ENCODE data around the gene PHF24.

PHF24 gene

DNA sequence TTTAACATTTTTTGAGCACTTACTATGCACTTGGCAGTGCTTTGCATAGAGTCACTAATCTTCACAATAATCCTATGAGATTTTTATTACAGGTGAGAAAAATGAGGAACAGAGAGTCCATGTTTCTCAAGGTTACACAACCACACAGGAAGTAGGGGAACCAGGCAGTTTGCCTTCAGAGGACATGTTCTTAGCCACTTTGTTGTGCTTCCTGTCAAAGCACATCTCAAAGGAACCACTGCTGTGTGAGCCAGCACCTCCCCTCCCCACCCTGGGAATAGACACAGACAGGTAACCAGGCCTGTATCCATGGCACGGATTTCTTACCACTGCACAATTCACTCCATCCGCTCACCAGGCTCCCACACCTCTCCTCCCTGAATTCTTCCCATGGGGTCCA is 25.1 kb downstream of the PHF24 start:
- DNase-seq (ENCODE audit: low read depth) = no peak

DNA sequence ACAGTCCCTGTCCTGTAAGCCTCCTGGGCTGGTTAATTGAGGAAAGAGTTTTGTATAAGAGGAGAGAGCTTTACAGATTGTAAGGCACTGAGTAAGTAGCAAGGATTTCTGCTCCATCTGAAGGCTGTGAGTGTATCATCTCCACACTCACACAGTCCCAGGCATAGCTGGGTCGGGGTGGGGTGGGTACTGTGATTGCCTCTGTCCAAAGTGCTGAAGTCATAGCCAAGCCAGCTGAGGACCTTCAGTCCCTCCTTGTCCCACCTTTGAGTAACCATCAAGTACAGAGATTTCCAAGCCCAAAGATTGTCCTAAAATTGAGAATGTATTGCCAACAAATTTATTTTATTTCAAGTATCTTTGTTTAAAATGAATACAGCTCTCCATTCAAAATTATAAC is 26.0 kb downstream of the PHF24 start:
- no peak for DNase-seq (ENCODE audit: low read depth)

DNA sequence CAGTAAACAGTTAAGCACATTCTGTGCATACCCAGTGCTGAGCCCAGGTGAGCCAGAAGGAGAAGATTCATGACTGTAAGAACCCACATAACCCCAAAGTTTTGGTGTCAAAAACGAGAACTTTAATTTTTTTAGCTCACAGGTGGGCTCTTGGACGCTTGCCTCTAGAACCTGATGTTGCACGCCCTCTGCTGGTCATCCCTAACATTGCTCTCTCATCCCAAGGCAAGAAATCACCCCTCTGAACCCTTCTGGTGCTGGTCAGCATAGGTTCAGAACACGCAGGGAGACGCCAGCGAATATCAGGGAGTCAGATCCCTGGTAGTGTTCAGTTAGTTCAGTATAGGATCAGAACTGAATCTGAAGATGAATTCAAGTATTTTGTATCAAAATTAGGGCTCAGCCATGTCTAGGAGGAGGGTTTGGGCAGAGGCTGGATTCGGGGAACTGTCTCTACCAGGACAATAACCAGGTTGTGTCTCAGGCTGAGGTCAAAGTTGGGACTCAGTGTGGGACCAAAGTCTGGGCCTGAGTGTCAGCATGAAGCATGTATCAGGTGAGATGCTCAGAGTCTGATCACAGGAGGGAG is 27.3 kb downstream of the PHF24 start:
- DNase-seq (ENCODE audit: low read depth) = peak; percentile 50

DNA sequence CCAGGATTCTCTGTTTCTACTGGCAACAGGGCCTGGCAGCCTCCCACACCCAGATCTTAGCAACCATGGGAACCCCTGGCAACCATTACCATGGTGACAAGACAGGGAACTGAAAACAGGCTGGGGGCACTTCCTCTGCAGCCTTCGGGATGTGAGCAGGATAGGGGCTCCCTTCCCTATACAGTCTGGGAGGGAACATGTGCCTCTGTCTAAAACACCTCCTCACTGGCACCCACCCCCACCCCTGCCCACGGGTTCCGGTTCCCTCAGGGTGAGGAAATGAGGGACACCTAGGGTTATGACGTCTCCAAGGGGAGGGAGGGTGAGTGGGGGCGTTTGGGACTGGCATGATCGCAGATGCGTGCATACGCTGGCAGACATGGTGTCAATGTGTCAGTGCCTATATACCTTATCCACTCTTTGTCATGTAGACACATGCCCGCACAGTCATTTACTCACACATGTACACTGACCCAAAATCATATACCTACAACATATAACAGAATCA is 28.5 kb downstream of the PHF24 start:
- peak; percentile 39 for DNase-seq (ENCODE audit: low read depth)

DNA sequence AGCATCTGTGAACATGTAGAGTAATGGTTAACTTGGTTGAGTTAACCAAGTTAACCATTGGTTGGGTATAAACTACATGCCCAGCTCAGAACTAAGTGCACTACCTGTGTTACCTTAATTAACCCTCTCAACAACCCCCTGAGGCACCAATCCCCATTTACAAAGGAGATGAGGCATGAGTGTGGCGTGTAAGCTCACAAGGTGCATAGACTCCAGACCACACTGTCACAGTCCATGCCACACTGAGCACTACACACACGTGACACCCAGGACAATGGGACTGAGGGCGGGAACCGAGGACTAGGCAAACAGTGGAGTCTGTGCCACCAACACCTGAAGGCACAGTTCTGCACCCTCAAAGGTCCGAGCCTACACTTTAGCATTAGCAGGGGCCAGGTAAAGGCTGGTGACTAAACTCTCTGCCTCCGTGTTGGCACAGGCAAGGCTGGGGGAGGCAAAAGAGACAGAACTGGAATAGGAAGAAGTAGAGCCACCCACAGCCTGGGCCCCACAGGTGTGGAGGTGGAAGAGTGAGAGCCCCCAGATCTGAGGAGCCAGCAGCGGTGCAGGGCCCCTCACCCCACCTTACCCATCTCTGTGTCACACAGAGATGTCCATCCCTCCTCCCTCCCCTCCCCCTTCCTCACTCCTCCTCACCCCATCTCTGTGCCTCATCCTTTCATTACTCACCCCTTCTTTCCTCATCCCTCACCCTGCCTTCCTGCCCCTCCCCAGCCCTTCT is 29.2 kb downstream of the PHF24 start:
- no peak for DNase-seq (ENCODE audit: low read depth)

DNA sequence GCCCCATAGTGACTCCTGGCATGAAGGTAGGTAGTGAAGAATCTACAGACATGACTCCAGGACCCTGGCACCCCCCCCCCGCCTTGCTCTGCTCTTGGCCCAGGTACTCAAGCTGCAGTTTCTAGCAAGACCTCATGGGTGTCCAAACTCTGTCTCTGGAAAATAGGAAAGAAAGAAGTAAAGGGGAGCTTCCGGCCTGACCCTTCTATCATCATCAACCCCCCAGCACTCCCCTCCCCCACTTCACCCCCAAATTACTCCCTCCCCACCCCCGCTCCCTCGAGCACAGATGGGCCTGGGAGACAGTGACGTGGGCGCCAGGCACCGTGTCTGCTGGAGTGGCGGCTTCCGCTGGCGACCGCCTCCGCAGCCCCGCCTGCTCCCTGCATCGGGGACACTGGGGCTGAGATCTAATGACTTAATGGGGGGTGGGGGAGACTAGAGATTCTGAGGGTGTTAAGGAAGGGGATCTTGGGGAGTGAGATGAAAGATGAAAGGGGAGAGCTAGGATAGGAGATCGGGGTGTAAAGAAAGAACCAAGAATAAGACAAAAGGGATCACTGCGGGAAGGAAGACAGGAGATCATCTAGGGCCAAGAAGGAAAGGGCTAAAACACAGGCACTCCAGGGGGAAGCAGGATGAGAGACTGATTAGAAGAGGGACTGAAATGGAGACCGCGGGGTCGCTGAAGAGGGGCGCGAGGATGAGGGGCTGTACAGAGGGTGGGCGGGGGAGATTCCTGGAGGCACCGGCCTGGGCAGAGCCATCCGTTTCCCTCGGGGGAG is 30.3 kb downstream of the PHF24 start:
- DNase-seq (ENCODE audit: low read depth) = peak; percentile 27

DNA sequence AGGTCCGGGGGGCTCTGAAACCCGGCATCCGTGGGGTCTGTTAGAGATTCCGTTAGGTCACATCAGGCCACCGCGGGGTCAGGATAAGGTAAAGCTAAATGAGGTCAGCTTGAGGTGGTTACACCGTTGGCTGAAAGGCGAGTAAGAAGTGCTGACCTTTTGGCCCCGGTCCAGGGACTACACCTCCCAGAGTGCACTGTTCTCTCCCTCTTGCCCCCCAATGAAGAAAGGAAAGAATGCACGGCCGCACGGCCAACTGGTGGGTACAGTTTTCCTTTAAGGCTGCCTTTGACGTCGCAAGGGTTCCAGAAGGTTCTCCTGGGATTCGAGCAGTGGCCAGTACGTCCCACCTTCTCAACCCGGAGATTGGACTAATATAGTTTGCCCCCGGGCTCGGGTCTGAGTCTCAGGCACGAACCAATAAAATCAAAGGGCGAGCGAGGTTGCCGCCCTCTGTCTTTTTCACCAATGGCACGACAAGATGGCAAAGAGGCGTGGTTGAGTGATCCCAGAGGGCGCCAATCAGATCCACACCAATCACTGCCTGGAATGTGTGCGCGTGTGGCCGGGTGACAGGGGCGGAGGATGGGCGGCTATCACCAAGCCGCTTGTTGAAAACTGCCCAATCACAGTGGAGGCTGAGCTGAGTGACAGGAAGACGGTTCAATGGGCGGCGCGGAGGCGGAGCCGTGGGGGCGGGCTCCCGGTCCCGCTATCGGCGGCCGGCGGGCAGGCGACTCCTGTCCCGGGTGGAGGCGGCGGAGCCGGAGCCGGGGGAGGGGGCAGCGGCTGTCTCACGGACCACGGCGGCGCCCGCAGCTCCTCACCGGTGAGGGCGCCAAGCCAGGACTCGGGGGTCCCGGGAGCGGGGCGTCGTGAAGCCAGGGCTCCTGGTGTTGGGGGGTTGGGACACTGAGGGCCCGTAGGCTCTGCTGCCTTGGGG is 31.2 kb downstream of the PHF24 start, which contains the start of gene DNAJB5:
TSS of gene DNAJB5 (plus strand) at position 743 of the 943 bp plus-strand sequence. CDS start 886 bp downstream, outside the sequence.
- DNase-seq (ENCODE audit: low read depth) = peak; percentile 95

DNA sequence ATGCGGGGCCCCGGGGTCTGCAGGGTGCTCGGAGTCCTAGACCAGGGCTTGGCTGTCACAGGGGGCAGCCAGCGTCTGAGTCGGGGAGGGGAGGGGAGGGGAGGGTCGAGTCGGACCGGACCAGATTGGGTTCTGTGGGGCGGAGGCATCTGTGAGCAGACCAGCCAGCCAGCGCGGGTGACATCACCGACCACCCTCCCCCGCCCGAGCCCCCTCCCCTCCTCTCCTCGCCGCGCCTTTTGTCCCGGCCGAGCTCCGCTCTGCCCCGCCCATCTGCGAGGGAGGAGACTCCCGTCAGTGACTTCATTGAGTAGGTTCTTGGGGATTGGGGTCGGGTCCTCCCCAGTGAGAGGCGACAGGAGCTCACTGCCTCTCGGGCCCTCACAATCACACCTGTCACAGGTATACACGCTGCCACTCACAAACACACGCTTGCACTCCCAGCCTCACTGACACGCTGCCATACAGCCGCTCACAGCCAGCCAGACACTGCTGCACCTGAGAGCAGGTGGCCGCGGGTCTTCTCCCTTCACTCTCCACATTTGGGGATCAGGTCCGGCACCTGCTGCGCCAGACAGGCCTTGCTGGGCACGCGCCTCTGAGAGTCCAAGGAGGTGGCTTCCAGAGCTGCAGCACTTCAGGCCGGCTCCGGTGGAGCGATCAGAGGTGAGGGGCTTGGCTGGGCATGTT is 32.0 kb downstream of the PHF24 start:
- peak; percentile 25 for DNase-seq (ENCODE audit: low read depth)

DNA sequence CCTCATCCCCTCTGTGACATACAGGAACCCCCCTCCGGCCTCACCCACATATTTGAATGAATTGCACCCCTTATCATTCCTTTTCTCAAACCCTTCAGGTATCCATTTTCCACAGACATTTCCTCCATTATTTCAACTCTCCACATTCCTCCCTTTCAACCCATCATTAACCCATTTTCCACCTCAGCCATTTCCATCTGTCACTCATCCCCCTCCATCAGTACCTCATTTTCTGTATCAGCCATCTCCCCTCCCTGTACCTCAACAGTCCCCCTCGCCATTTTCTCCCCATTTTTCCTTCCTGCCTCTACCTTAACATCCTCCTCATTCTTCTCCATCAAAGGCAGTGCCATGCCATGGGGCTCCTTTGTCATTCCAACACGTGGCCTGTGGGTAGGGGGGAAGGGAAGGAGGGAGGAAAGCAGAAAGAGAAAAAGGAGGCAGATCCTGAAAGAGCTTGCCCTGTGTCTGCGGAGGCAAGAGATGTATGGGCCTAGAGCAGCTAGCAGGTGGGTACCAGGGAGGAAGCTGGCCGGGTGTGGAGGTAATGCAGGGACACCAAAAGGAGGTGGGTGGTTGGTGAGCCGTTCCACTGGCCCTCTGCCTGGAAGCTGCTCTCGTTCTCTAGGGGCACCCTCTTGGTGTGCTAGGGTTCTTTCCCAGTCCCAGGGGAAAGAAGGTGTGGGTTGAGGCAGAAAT is 33.0 kb downstream of the PHF24 start:
- DNase-seq (ENCODE audit: low read depth) = no peak

DNA sequence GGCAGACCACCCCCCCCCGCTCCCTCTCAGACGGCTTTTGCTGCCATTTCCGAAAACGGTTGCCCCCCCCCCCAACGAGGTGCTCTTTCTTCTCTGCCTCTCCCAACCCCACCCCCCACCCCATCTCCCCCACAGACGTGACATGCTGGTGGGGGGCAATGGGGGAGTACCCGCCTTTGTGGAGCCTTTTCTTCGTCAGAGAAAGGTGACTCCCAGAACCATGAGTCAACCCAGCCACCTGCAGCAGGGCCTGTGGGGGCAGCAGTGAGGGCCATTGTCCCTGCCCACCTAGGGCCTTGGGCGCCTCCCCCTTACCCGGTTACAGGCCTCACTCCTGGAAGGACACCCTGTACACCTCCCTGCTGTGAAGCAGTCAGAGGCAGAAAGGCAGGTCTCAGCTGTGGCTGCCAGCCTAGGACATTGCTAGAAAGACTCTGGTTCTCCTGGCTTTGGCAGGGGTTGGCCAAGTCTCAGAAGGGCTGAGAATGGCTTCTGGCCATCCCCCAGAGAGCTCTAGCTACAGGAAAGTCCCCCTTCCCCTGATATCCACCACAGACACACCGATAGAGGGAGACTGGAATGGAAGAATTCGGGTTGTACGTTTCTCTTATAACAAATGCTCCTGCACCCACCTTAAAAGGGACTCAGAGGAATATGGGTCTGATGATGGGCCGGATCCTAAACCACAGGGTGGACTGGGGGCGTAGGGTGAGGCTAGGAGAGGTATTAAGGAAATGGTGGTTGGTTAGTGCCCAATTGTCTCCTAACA is 33.7 kb downstream of the PHF24 start:
- no peak for DNase-seq (ENCODE audit: low read depth)

DNA sequence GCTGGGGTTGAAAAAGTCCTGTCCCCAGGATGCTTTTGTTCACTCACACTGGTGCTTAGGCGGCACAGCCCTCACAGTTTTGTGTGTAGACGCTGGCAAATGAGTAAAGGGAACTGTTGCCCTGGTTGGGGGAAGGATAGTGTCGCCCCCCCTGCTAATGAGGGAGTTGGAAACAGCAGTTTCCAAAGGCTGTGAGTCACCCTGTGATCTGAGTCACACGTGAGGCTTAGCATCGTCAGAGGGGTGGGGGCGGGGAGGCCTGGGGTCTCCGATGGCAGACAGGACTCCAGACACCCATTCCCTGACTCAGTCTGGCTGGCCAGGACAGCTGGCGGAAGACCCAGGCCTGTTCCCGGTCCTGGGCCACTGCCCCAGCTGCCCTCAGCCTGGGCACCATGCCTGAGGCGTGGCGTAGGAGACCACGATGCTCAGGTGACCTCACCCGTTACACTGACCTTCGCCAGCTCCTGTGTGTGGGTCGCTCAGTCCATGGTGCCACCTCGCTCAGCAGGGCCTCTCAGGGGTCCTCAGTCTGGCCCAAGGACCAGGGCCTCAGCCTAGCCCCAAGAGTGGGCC is 34.4 kb downstream of the PHF24 start:
- peak; percentile 50 for DNase-seq (ENCODE audit: low read depth)

DNA sequence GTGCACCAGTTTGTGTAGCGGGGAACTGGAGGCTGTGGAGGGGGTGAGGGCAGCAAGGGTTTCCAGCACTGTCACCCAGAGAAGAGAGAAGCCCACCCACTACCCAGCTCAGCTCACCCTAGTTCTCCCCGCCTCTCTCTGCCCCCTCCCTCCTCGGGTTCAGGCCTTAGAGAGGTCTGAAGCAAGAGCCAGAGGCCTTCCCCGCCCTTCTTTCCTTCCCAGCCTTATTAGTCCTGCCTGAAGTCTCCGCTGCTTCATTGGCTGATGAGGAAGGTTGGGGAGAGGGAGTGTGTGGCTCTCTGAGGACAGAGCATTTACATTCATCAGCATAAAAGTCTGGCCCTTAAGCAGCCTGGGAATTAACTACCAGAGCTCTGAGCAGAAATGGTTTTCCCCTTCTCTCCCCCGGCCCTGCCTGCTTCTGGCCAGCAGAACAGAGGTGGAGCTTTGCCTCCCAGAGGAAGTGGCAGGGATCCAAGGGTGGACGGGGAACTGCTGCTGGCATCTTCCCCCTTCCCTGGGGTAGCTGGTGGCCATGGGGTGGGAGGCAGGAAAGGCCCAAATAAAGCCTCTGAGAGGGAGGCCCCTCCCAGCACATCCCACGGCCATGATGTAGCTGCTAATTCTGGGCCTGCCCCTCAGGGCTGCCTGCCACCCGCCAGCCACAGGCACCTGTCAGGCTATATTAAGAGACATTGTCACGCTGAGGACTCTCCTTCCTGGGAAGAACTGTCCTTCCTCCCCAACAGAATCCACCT is 35.6 kb downstream of the PHF24 start:
- DNase-seq (ENCODE audit: low read depth) = no peak

DNA sequence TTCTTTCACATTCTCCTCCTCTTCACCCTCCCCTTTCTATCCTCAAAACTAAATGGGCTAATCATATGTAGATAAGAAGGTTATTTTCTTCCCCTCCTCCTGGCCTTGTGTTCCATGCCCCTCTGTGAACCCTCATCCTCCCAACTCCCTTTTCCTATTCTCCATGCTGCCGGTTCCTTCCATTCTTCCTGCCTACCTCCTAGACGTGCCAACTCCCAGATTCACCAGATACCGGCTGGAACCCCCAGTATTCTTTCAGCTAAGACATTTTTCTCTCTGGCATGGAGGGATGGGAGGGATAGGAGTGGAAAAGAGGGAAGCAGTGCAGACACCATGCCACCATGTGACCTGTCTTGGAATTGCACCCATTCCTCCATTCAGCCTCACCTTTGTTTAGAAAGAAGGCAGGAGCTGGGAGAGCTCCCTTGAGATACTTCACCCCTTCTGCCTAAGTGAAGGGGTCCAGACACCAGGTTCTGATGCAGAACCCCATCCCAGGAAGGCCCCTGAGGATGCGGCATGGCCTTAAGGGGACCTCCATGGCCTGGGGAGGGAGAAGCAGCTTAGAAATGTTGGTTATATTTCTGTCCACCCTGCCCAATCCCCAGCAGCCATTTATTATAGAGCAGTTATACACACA is 36.3 kb downstream of the PHF24 start:
- DNase-seq (ENCODE audit: low read depth) = no peak

DNA sequence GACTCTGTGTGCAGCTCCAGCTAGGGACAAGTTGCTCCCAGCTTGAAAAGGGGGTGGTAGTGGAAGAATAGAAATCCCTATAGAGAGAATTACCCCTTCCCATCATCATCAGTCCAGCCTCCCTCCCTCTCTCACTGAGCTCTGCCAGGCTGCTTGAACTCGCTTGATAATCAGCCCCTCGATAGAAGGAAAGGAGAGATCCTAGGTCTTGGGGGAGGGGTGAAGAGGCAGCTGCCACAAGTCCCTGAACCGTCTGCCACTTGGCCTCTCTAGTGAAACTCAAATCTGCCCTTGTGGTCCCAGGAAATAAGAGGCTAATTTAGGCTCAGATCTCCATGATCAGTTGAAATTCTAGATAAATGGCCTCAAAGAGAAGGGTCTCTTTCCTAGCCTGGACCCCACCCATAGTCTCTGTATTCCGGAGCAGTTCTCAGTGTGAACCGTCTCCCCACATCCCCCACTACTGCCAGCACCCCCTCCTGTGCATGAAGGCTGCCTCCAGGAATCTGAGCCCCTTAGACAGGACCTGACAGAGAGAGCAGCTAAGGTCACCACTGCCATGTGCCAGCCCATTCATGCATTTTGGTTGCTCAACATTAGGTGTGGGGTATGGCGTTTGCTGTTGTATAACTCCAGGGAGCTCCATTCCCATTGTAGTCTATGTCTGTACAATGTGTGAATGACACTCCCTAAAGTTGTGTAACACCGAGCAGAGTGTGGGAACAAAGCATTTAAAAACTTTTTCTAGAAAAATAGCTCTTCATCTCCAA is 37.0 kb downstream of the PHF24 start:
- DNase-seq (ENCODE audit: low read depth) = no peak

DNA sequence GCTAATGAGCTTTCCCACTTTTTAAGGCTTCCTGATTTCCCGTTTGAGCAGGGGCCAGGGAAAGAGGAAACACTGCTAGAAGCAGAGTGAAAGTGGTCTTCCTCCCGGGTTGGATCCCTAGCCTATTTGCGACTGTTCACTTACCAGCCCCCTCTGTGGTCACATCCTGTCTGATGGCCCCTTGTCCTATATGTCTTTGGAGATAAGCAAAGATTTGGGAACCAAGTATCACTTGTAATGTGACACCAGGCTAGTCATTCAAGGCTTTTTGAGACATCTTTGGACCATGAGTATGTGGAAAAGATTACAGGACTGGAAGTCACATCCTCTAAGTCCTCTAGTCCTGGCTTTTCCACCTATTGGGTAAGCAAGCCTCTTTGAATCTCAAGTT is 37.6 kb downstream of the PHF24 start:
- no peak for DNase-seq (ENCODE audit: low read depth)

DNA sequence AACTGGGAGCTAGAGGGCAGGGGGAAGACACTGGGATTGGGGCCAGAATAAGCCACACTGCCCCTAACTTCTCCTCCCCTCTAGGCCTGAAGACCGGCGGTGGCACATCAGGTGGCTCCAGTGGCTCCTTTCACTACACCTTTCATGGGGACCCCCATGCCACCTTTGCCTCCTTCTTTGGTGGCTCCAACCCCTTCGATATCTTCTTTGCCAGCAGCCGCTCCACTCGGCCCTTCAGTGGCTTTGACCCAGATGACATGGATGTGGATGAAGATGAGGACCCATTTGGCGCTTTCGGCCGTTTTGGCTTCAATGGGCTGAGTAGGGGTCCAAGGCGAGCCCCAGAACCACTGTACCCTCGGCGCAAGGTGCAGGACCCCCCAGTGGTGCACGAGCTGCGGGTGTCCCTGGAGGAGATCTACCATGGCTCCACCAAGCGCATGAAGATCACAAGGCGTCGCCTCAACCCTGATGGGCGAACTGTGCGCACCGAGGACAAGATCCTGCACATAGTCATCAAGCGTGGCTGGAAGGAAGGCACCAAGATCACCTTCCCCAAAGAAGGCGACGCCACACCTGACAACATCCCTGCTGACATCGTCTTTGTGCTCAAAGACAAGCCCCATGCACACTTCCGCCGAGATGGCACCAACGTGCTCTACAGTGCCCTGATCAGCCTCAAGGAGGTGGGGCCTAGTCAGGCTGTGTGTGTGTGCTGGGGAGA is 38.3 kb downstream of the PHF24 start:
- DNase-seq (ENCODE audit: low read depth) = no peak

DNA sequence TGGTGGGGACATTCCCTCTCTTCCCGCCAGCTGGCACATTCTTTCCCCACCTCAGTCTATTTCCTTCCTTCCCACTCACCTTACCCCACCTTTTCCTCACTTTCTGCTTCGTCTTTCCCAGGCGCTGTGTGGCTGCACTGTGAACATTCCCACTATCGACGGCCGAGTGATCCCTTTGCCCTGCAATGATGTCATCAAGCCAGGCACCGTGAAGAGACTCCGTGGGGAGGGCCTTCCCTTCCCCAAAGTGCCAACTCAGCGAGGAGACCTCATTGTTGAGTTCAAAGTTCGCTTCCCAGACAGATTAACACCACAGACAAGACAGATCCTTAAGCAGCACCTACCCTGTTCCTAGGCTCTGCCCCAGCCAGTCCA is 38.8 kb downstream of the PHF24 start:
- DNase-seq (ENCODE audit: low read depth) = no peak

All from activated T-helper 9 cell treated with anti-CD3 and anti-CD28 coated beads, Interleukin-2, amount 50 U/mL, for 16 hours (primary cell).